A673 (cell line): Measurements from ENCODE around the gene PARD6G.

Source experiments
- CTCF ChIP-seq: fragments of 300-800, 200-600 bp; sonication (generic); conservative IDR thresholded peaks from 2 replicates; pipeline ENCODE4 v1.5.1; 2017; ENCODE audit warnings: low read depth, mild to moderate bottlenecking, antibody characterized with exemption, low read length, moderate library complexity, mixed read lengths
- EZH2 ChIP-seq: fragments of 200-600 bp; sonication (generic); IDR thresholded peaks from 2 replicates; pipeline ENCODE4 v1.6.1; 2017; ENCODE audit warnings: borderline replicate concordance, low read depth, mild to moderate bottlenecking, mixed read lengths, antibody characterized with exemption, low read length; ENCODE audit not compliant: poor library complexity, severe bottlenecking

- TF ChIP-seq CTCF (no peak), EZH2 (no peak)
Observed at GRCh38 chr18:80180778-80181564, 66.3 kb downstream of the PARD6G start.
